ENCODE results near the gene CLPX.

- TF ChIP-seq EZH2 (optimal IDR thresholded peaks at IDR 0.05; ENCODE audit: low read depth, low read length), result no peak
- no peak for TF ChIP-seq CTCF (IDR thresholded peaks at IDR 0.05; ENCODE audit: low read length)
- no peak for TF ChIP-seq EZH2phosphoT487 (IDR thresholded peaks at IDR 0.05; ENCODE audit: low read length)
These were observed 41.1 kb upstream of the CLPX start for GRCh38 chr15:65226221-65226620.
